CD4-positive, alpha-beta memory T cell (primary cell): ENCODE results near the gene BICRAL. TPM values are rescaled to one million over a fixed set of nuclear protein-coding genes. Genes with fewer than 3 reads are reported as not detected.
A peak's percentile ranks its signal among the peaks of the same experiment; 100 is the strongest.

Experiments used
- CTCF ChIA-PET: fragments of 350-600 bp; sonication (Branson Sonifier 250); formaldehyde crosslinking; loops from one replicate; lab custom pipeline; 2021; ENCODE audit warnings: inconsistent platforms; ENCODE audit not compliant: partially characterized antibody; lab: Charles Lee
- POLR2A ChIA-PET: fragments of 350-600 bp; sonication (Branson Sonifier 250); formaldehyde crosslinking; loops from one replicate; lab custom pipeline; 2021; ENCODE audit not compliant: partially characterized antibody; lab: Charles Lee
- DNase-seq, 5 donors: peaks; one replicate each; pipeline versions ENCODE4 v3.0.0 to v3.0.0-alpha.2; 2020 to 2022; ENCODE audit warnings: mixed read lengths in 1 of 5
- H3K27ac ChIP-seq: one replicate; pipeline ENCODE4 v1.7.0; 2013; ENCODE audit warnings: low read depth, low read length
- H3K27me3 ChIP-seq: 2 replicates; pipeline ENCODE4 v1.7.0; 2013; ENCODE audit warnings: mild to moderate bottlenecking, low read length, moderate library complexity; ENCODE audit not compliant: insufficient read depth
- H3K36me3 ChIP-seq: 2 replicates; pipeline ENCODE4 v1.7.0; 2013; ENCODE audit warnings: mild to moderate bottlenecking, low read length, moderate library complexity; ENCODE audit not compliant: insufficient read depth
- H3K4me1 ChIP-seq: 2 replicates; pipeline ENCODE4 v1.7.0; 2013; ENCODE audit warnings: mild to moderate bottlenecking, low read length, moderate library complexity; ENCODE audit not compliant: insufficient read depth
- H3K4me3 ChIP-seq, 2 donors: one replicate each; pipeline ENCODE4 v1.7.0; 2013; ENCODE audit warnings: low read length in 2 of 2, mild to moderate bottlenecking in 1 of 2
- H3K9me3 ChIP-seq, 2 donors: one replicate each; pipeline ENCODE4 v1.7.0; 2013; ENCODE audit warnings: low read length in 2 of 2, control low read depth in 1 of 2; ENCODE audit not compliant: control insufficient read depth in 1 of 2
- H3K27ac Mint-ChIP-seq, 7 donors: one replicate each; pipeline ENCODE4 v1.8.0; 2020 to 2021; ENCODE audit warnings: mixed read lengths in 7 of 7, mild to moderate bottlenecking in 6 of 7, inconsistent platforms in 3 of 7, moderate library complexity in 3 of 7
- H3K27me3 Mint-ChIP-seq, 2 donors: one replicate each; pipeline ENCODE4 v1.8.0; 2020 to 2021; ENCODE audit warnings: mixed read lengths in 2 of 2
- H3K36me3 Mint-ChIP-seq, 2 donors: one replicate each; pipeline ENCODE4 v1.8.0; 2020 to 2021; ENCODE audit warnings: mixed read lengths in 2 of 2, inconsistent platforms in 1 of 2, mild to moderate bottlenecking in 1 of 2
- H3K4me1 Mint-ChIP-seq, 4 donors: one replicate each; pipeline ENCODE4 v1.8.0; 2020 to 2021; ENCODE audit warnings: mixed read lengths in 4 of 4, mild to moderate bottlenecking in 1 of 4
- H3K4me3 Mint-ChIP-seq, 8 donors: one replicate each; pipeline ENCODE4 v1.8.0; 2020 to 2021; ENCODE audit warnings: mixed read lengths in 8 of 8, mild to moderate bottlenecking in 7 of 8, moderate library complexity in 6 of 8, inconsistent platforms in 3 of 8
- H3K9me3 Mint-ChIP-seq, 8 donors: one replicate each; pipeline ENCODE4 v1.8.0; 2020 to 2021; ENCODE audit warnings: mixed read lengths in 8 of 8, mild to moderate bottlenecking in 5 of 8, inconsistent platforms in 3 of 8, moderate library complexity in 1 of 8
- intact Hi-C: fragments of 100-400 bp; cut with micrococcal nuclease; formaldehyde crosslinking; loops from one replicate; pipeline ENCODE4 v1.15.1; 2023
- polyA plus RNA-seq, 2 donors: library from polyadenylated mRNA; unstranded; fragments of 300-500 nt; fragmentation: Illumina TruSeq; gene quantifications; one replicate each; pipeline ENCODE4 v1.2.3, GENCODE V29; 2021
- total RNA-seq, 2 experiments: library from RNA; stranded (reverse); gene quantifications; one replicate each; pipeline ENCODE4 v1.2.3, GENCODE V29; 2021

BICRAL gene
- total and polyA plus RNA-seq, 4 experiments from 2014 or later: 2.4 to 38.5 (median 21.3) TPM

DNA sequence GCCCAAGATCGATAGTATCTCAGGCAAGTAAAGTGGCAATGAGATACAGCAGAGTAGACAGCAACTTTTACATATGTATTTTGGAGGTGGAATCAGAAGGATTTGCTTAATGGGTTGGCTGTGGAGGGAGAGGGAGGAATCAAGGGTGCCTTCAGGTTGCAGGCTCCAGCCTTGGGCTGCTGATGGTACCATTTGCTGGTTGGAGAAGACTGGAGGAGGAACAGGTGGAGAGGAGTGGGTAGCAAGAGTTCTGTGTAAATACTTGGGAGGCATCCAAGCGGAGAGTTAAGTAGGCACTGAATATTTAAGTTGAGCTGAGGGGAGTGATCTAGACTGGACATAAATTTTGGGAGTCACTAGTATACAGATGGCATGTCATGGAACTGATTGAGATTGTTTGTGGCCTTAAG is 5.2 kb downstream of the BICRAL start:
- intact Hi-C loops: loop anchor here (5.0 kb wide), 1 partner anchor 35 kb away; no protein-coding TSS in a partner anchor
- H3K36me3 ChIP-seq: no peaks in the 10 kb centered on the region
- DNase-seq: no peak
- Mint-ChIP-seq H3K27ac (no peak overlapping the region), H3K4me3 (no peak overlapping the region), H3K36me3 (peaks cover 15 to 32% of the 10 kb centered on the region in 2 donors), H3K9me3 (peaks cover 0 to under 1% (median 0%) of the 10 kb centered on the region in 8 donors), H3K27me3 (peaks cover 0 to under 1% of the 10 kb centered on the region in 2 donors), H3K4me1 (peaks cover 7 to 35% (median 29%) of the 10 kb centered on the region in 4 donors)
- ChIA-PET POLR2A (interaction anchor here (1.0 to 34.2 kb wide), 6 partner anchors 16 to 93 kb away, joined by 3 to 1692 read pairs (median 66); partner anchors contain the start of genes RPL7L1 and TBCC), CTCF (interaction anchor here (1.2 to 1.5 kb wide), 3 partner anchors 41 to 65 kb away, joined by 3 to 5 read pairs (median 3); partner anchors contain the start of gene TBCC)
- H3K9me3 ChIP-seq: no peaks in the 10 kb centered on the region
- no peaks in the 10 kb centered on the region for H3K27me3 ChIP-seq
- H3K4me1 ChIP-seq: peaks cover 76% of the 10 kb centered on the region
- H3K4me3 ChIP-seq: no peak overlapping the region
- H3K27ac ChIP-seq: no peak overlapping the region

DNA sequence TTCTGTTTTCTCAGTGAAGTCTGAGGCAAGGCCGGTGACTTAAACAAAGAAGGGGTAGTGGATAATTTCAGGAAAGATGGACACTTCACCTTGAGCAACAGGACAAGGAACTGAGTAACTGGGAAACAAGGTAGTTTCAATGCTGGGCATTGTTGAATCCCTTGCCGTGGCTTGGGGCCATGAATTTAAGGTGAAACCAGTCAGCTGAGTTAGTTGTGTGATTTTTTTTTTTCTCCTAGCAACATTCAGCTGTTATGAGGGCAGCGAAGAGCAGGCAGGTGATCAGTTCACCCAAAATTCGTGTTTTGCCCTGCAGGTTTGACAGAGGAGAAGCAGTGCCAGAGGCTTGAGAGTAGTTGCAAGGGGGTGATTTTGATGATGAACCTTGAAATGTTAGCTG is 6.8 kb downstream of the BICRAL start:
- no peak for DNase-seq
- Histone ChIP-seq H3K9me3 (no peaks in the 10 kb centered on the region), H3K27ac (no peak overlapping the region), H3K4me1 (peaks cover 77% of the 10 kb centered on the region), H3K36me3 (no peaks in the 10 kb centered on the region), H3K27me3 (no peaks in the 10 kb centered on the region), H3K4me3 (no peak overlapping the region)
- Mint-ChIP-seq H3K27me3 (no peaks in the 10 kb centered on the region), H3K4me1 (peaks cover 0 to 35% (median 29%) of the 10 kb centered on the region in 4 donors), H3K9me3 (no peaks in the 10 kb centered on the region), H3K36me3 (peaks cover 15 to 26% of the 10 kb centered on the region in 2 donors), H3K27ac (peak overlapping the region in 5 of 7 donors; percentile 34 to 84 (median 68)), H3K4me3 (peak overlapping the region in 6 of 8 donors; percentile 26 to 64 (median 38))
- ChIA-PET CTCF (no interaction called here), POLR2A (interaction anchor here (0.8 to 34.2 kb wide), 7 partner anchors 10 to 94 kb away, joined by 3 to 1692 read pairs (median 4); partner anchors contain the start of gene TBCC)
- intact Hi-C loops: loop anchor here (5.0 kb wide), 1 partner anchor 34 kb away; no protein-coding TSS in a partner anchor

DNA sequence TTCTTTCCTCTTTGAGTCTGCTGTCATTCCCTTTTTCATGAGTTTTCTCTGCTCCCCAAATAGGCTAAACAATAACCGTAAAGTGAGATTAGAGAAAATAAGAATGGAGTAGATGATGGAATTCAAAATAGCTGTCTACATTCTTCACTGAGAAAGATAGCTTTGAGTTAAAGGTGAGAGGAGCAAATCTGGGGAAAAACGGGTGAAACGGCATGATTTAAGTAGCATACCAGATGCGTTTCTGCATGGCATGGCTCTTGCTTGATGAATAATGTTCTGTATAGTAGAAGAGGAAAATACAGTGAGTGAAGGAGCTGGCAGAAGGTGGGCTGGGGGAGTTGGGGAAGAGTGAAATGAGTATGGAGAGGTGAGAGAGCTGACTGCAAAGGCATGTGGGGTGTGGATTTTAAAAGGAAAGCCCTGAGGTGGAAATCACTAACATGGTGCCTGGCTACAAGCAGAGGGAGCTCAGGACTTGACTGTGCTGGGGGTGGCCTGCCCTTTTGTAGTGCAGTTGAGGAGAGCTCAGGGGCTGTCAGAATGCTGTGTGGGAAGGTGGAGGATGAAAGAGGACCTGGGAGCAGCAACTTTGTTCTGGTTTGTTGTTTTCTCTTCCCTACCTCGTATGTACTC is 8.8 kb downstream of the BICRAL start:
- H3K27me3 ChIP-seq: no peaks in the 10 kb centered on the region
- H3K27ac ChIP-seq: no peak overlapping the region
- H3K9me3 ChIP-seq: no peaks in the 10 kb centered on the region
- no peaks in the 10 kb centered on the region for H3K36me3 ChIP-seq
- peaks cover 64% of the 10 kb centered on the region for H3K4me1 ChIP-seq
- Mint-ChIP-seq H3K27me3 (no peaks in the 10 kb centered on the region), H3K9me3 (no peaks in the 10 kb centered on the region), H3K27ac (peak overlapping the region in 6 of 7 donors; percentile 14 to 91 (median 84)), H3K4me3 (peak overlapping the region in 5 of 8 donors; percentile 3 to 42 (median 19)), H3K36me3 (peaks cover 15 to 16% of the 10 kb centered on the region in 2 donors), H3K4me1 (peaks cover under 1 to 29% (median 26%) of the 10 kb centered on the region in 4 donors)
- intact Hi-C loops: no loop called here
- ChIA-PET POLR2A (interaction anchor here (0.9 to 34.2 kb wide), 6 partner anchors 9 to 129 kb away, joined by 3 to 1692 read pairs (median 4); partner anchors contain the start of genes BICRAL and TBCC), CTCF (interaction anchor here (0.9 kb wide), 1 partner anchor 110 kb away, joined by 3 read pairs; no protein-coding TSS in a partner anchor)
- DNase-seq: no peak
- no peak overlapping the region for H3K4me3 ChIP-seq

DNA sequence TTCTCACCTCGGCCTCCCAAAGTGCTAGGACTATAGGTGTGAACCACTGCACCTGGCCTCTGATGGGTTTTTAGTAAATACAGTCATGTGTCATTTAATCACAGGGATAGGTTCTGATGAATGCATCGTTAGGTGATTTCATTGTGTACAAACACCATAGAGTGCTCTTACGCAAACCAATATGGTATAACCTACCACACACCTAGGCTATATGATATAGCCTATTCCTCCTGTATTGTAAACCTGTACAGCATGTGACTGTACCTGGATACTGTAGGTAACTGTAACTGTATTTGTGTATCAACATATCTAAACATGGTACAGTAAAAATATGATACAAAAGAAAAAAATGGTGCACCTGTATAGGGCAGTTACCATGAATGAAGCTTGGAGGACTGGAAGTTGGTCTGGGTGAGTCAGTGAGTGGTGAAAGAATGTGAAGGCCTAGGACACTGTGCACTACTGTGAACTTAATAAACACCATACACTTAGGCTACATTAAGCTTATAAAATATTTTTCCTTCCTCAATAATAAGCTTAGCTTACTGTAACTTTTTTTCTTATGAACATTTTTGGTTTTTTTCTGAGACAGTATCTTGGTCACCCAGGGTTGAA is 10.0 kb downstream of the BICRAL start:
- H3K27ac ChIP-seq: no peak overlapping the region
- Mint-ChIP-seq H3K4me3 (no peak overlapping the region), H3K4me1 (peaks cover 9 to 38% (median 35%) of the 10 kb centered on the region in 4 donors), H3K36me3 (peaks cover 16 to 19% of the 10 kb centered on the region in 2 donors), H3K9me3 (no peaks in the 10 kb centered on the region), H3K27ac (peak overlapping the region in 6 of 7 donors; percentile 30 to 80 (median 64)), H3K27me3 (no peaks in the 10 kb centered on the region)
- POLR2A ChIA-PET: interaction anchor here (0.7 to 4.1 kb wide), 8 partner anchors 9 to 51 kb away, joined by 3 to 29 read pairs (median 4); partner anchors contain the start of genes BICRAL and TBCC
- no peaks in the 10 kb centered on the region for H3K36me3 ChIP-seq
- no peaks in the 10 kb centered on the region for H3K9me3 ChIP-seq
- H3K27me3 ChIP-seq: no peaks in the 10 kb centered on the region
- intact Hi-C loops: no loop called here
- CTCF ChIA-PET: interaction anchor here (1.0 kb wide), 1 partner anchor 26 kb away, joined by 3 read pairs; no protein-coding TSS in a partner anchor
- H3K4me3 ChIP-seq: no peak overlapping the region
- peaks cover 52% of the 10 kb centered on the region for H3K4me1 ChIP-seq
- DNase-seq: no peak

DNA sequence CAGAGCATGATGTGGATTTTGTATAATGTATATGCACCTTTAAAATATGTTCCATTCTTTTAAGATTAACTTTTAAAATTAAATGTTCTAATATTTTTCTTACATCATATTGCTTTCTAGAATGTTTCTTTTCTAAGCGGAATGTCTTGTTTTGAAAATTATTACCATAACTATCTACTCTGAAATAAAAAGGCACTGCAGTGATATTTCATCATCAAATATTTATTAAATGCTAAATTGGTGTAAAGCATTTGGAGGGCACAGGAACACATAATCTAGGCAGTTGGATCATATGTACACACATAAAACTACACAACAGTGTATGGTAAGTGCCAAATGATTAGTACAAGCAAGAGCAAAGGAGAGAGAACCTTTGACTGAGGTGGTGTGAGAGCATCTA is 13.8 kb downstream of the BICRAL start:
- Histone ChIP-seq H3K27me3 (no peaks in the 10 kb centered on the region), H3K4me1 (peaks cover 14% of the 10 kb centered on the region), H3K27ac (no peak overlapping the region), H3K36me3 (no peaks in the 10 kb centered on the region), H3K9me3 (no peaks in the 10 kb centered on the region), H3K4me3 (no peak overlapping the region)
- H3K27ac Mint-ChIP-seq: peak overlapping the region in 3 of 7 donors; percentile 0 to 72 (median 30)
- H3K27me3 Mint-ChIP-seq: no peaks in the 10 kb centered on the region
- no peaks in the 10 kb centered on the region for H3K9me3 Mint-ChIP-seq
- intact Hi-C loops: no loop called here
- DNase-seq: no peak
- H3K4me3 Mint-ChIP-seq: no peak overlapping the region
- peaks cover 4% of the 10 kb centered on the region in 2 donors for H3K36me3 Mint-ChIP-seq
- peaks cover 18 to 25% (median 21%) of the 10 kb centered on the region in 4 donors for H3K4me1 Mint-ChIP-seq
- POLR2A ChIA-PET: interaction anchor here (2.7 to 4.1 kb wide), 2 partner anchors 12 to 25 kb away, joined by 9 to 29 read pairs; partner anchors contain the start of gene BICRAL
- CTCF ChIA-PET: no interaction called here

DNA sequence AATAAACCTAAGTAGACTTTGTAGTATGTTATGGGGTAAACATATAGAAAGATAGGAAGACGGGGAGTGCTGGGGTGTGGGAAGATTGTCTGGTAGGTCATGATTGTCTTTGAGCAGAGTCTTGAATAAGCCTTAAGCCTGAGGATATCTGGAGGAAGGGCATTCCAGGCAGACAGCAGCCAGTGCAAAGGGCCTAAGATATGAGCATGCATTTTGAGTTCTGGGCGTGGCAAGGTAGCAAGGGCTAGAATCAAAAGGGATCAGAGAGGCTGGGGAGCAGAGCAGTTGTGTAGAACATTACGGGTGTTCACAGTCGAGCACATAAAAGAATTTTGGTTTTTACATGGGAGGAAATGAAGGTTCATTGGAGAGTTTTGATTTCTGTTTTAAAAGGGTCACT is 14.3 kb downstream of the BICRAL start:
- ChIA-PET CTCF (no interaction called here), POLR2A (interaction anchor here (2.4 kb wide), 1 partner anchor 50 kb away, joined by 7 read pairs; the partner anchor contains the start of gene TBCC)
- H3K9me3 Mint-ChIP-seq: no peaks in the 10 kb centered on the region
- Histone ChIP-seq H3K4me3 (no peak overlapping the region), H3K36me3 (no peaks in the 10 kb centered on the region), H3K27ac (no peak overlapping the region), H3K4me1 (peaks cover 8% of the 10 kb centered on the region), H3K27me3 (no peaks in the 10 kb centered on the region), H3K9me3 (no peaks in the 10 kb centered on the region)
- peaks cover 15 to 20% (median 19%) of the 10 kb centered on the region in 4 donors for H3K4me1 Mint-ChIP-seq
- peaks cover 4% of the 10 kb centered on the region in 2 donors for H3K36me3 Mint-ChIP-seq
- no peak overlapping the region for H3K4me3 Mint-ChIP-seq
- peak overlapping the region in 4 of 7 donors; percentile 30 to 72 (median 60) for H3K27ac Mint-ChIP-seq
- DNase-seq: no peak
- intact Hi-C loops: no loop called here
- H3K27me3 Mint-ChIP-seq: no peaks in the 10 kb centered on the region
